Measurements from ENCODE around the gene MS4A15.

DNA sequence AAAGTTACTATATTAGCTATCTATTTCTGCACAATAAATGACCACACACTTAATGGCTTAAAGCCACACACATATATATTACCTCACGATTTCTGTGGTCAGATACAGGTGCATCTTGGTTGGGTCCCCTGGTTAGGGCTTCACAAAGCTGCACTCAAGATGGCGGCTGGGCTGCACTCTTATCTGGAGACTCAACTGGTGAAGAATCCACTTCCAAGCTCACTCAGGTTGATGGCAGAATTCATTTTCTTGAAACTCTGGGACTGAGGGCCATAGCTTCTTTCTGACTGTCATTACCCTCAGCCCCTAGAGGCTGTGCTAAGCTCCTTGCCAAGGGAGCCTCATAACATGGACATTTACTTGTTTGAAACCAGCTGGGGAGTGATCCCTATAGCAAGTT is 23.4 kb downstream of the MS4A15 start:
- TF ChIP-seq POLR2A (IDR thresholded peaks at IDR 0.05) (no peak), EP300 (IDR thresholded peaks at IDR 0.05) (no peak)
- TF ChIP-seq, protein P1, sequence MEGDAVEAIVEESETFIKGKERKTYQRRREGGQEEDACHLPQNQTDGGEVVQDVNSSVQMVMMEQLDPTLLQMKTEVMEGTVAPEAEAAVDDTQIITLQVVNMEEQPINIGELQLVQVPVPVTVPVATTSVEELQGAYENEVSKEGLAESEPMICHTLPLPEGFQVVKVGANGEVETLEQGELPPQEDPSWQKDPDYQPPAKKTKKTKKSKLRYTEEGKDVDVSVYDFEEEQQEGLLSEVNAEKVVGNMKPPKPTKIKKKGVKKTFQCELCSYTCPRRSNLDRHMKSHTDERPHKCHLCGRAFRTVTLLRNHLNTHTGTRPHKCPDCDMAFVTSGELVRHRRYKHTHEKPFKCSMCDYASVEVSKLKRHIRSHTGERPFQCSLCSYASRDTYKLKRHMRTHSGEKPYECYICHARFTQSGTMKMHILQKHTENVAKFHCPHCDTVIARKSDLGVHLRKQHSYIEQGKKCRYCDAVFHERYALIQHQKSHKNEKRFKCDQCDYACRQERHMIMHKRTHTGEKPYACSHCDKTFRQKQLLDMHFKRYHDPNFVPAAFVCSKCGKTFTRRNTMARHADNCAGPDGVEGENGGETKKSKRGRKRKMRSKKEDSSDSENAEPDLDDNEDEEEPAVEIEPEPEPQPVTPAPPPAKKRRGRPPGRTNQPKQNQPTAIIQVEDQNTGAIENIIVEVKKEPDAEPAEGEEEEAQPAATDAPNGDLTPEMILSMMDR (IDR thresholded peaks at IDR 0.05), result no peak
